Right atrium auricular region (tissue), 2 donors: ENCODE results near the gene CSNK1A1. TPM values are rescaled to one million over a fixed set of nuclear protein-coding genes. Genes with fewer than 3 reads are reported as not detected.

Source experiments
- DNase-seq: peaks from one replicate; pipeline ENCODE4 v3.0.0-alpha.2; 2019; ENCODE audit warnings: low spot score
- H3K27ac ChIP-seq, 2 donors: fragments of 200-600 bp; sonication (generic); 1 replicate in 1 of 2; 2 replicates in 1 of 2; pipeline ENCODE4 v1.5.1; 2016 to 2019
- H3K27me3 ChIP-seq, 2 donors: fragments of 200-600 bp; sonication (generic); one replicate each; pipeline versions ENCODE4 v1.5.1 to v1.6.0; 2017 to 2019
- H3K36me3 ChIP-seq: fragments of 200-600 bp; sonication (generic); one replicate; pipeline ENCODE4 v1.5.1; 2016
- H3K4me1 ChIP-seq, 2 donors: fragments of 200-600 bp; sonication (generic); one replicate each; pipeline versions ENCODE4 v1.5.1 to v1.6.0; 2017 to 2019
- H3K4me3 ChIP-seq, 2 donors: fragments of 200-600 bp; sonication (generic); 1 replicate in 1 of 2; 2 replicates in 1 of 2; pipeline ENCODE4 v1.5.1; 2017 to 2019; ENCODE audit warnings: mild to moderate bottlenecking in 1 of 2, moderate library complexity in 1 of 2
- H3K9me3 ChIP-seq, 2 donors: fragments of 200-600 bp; sonication (generic); one replicate each; pipeline ENCODE4 v1.5.1; 2019
- total RNA-seq, 2 donors: library from RNA; depleted of rRNA; stranded (reverse); fragments of >200 nt; gene quantifications; one replicate each; pipeline ENCODE4 v1.1.0, GENCODE V29; 2016
- TF ChIP-seq, protein P1 (sequence below), 2 donors: fragments of 200-600 bp; sonication (generic); IDR thresholded peaks; one replicate each; pipeline ENCODE4 v1.5.1; 2019; ENCODE audit warnings: antibody characterized with exemption in 2 of 2

CSNK1A1 gene
- total RNA-seq, 2 donors from 2014 or later: 171 to 192 TPM

GRCh38 chr5:149490599-149491485 is 60.4 kb downstream of the CSNK1A1 start:
- Histone ChIP-seq H3K27me3 (no peaks in the 10 kb centered on the region), H3K4me1 (peaks cover 0 to 57% of the 10 kb centered on the region in 2 donors), H3K9me3 (no peaks in the 10 kb centered on the region), H3K27ac (peak overlapping the region; percentile 19 to 93), H3K36me3 (peaks cover 17% of the 10 kb centered on the region), H3K4me3 (no peak overlapping the region)
- TF ChIP-seq, protein P1, sequence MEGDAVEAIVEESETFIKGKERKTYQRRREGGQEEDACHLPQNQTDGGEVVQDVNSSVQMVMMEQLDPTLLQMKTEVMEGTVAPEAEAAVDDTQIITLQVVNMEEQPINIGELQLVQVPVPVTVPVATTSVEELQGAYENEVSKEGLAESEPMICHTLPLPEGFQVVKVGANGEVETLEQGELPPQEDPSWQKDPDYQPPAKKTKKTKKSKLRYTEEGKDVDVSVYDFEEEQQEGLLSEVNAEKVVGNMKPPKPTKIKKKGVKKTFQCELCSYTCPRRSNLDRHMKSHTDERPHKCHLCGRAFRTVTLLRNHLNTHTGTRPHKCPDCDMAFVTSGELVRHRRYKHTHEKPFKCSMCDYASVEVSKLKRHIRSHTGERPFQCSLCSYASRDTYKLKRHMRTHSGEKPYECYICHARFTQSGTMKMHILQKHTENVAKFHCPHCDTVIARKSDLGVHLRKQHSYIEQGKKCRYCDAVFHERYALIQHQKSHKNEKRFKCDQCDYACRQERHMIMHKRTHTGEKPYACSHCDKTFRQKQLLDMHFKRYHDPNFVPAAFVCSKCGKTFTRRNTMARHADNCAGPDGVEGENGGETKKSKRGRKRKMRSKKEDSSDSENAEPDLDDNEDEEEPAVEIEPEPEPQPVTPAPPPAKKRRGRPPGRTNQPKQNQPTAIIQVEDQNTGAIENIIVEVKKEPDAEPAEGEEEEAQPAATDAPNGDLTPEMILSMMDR (IDR thresholded peaks at IDR 0.05): no peak
- no peak for DNase-seq

GRCh38 chr5:149489605-149490037 is 61.6 kb downstream of the CSNK1A1 start:
- Histone ChIP-seq H3K27me3 (no peaks in the 10 kb centered on the region), H3K4me3 (no peak overlapping the region), H3K9me3 (no peaks in the 10 kb centered on the region), H3K36me3 (peaks cover 12% of the 10 kb centered on the region), H3K4me1 (peaks cover 0 to 67% of the 10 kb centered on the region in 2 donors), H3K27ac (peak overlapping the region; percentile 91 to 93)
- DNase-seq: no peak
- TF ChIP-seq, protein P1 (IDR thresholded peaks at IDR 0.05): no peak

DNA sequence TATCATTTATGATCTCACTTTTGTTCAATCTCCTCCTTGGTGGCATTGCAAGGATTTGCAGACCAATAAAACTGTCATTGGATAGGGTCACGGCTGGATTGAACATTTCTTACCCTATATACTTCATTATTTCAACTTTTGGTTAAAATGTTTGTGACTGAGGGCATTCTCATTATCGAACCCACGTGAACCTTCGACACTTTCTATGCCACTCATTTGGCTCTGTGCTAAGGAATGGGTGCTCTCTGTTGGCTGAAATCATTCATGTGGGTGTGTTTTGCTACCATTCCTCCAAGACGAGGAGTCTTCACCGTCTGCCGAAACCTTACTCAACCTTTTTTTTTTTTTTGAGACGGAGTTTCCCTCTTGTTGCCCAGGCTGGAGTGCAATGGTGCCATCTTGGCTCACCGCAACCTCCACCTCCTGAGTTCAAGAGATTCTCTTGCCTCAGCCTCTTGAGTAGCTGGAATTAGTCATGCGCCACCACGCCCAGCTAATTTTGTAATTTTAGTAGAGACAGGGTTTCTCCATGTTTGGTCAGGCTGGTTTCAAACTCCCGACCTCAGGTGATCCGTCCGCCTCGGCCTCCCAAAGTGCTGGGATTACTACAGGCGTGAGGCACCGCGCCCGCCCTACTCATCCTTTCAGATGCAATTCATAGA is 62.5 kb downstream of the CSNK1A1 start:
- no peak overlapping the region for H3K4me3 ChIP-seq
- TF ChIP-seq, protein P1 (IDR thresholded peaks at IDR 0.05): no peak
- H3K27ac ChIP-seq: peak overlapping the region; percentile 91 to 93
- no peaks in the 10 kb centered on the region for H3K9me3 ChIP-seq
- DNase-seq: no peak
- peaks cover 3% of the 10 kb centered on the region for H3K36me3 ChIP-seq
- H3K4me1 ChIP-seq: peaks cover 0 to 67% of the 10 kb centered on the region in 2 donors
- no peaks in the 10 kb centered on the region for H3K27me3 ChIP-seq

GRCh38 chr5:149487672-149488071 is 63.6 kb downstream of the CSNK1A1 start:
- Histone ChIP-seq H3K4me1 (peaks cover 0 to 63% of the 10 kb centered on the region in 2 donors), H3K4me3 (no peak overlapping the region), H3K9me3 (no peaks in the 10 kb centered on the region), H3K27me3 (no peaks in the 10 kb centered on the region), H3K36me3 (no peaks in the 10 kb centered on the region), H3K27ac (peak overlapping the region; percentile 91 to 93)
- TF ChIP-seq, protein P1 (IDR thresholded peaks at IDR 0.05): no peak
- no peak for DNase-seq

GRCh38 chr5:149486726-149487635 is 64.3 kb downstream of the CSNK1A1 start:
- H3K36me3 ChIP-seq: no peaks in the 10 kb centered on the region
- H3K27me3 ChIP-seq: no peaks in the 10 kb centered on the region
- no peak for DNase-seq
- peak overlapping the region; percentile 91 to 93 for H3K27ac ChIP-seq
- no peaks in the 10 kb centered on the region for H3K9me3 ChIP-seq
- H3K4me1 ChIP-seq: peaks cover 0 to 57% of the 10 kb centered on the region in 2 donors
- H3K4me3 ChIP-seq: no peak overlapping the region
- TF ChIP-seq, protein P1 (IDR thresholded peaks at IDR 0.05): no peak
